K562 (cell line): ENCODE results near the gene TSPYL6. TPM values are rescaled to one million over a fixed set of nuclear protein-coding genes. Genes with fewer than 3 reads are reported as not detected.

ENCODE experiments used
- ATAC-seq: fragments of 200-7000 bp; cut with Tn5 transposase; 3 replicates; pipeline ENCODE4 v1.9.1; 2020; ENCODE audit warnings: moderate library complexity
- BruUV-seq: library from RNA; stranded (reverse); fragments of 400-500 nt; replicated peaks from 2 replicates; lab custom pipeline; 2021; lab: Mats Ljungman, UMichigan
- CTCF ChIA-PET: fragments of 300-600 bp; formaldehyde crosslinking; extraction: SDS; loops from one replicate; lab custom pipeline; 2021; ENCODE audit warnings: low intra/inter-chr PET ratio; lab: Yijun Ruan, JAX
- POLR2A ChIA-PET: fragments of 300-600, 350-650 bp; sonication (Branson Sonifier 250); formaldehyde crosslinking; extraction: SDS; loops from one replicate; lab custom pipeline; 2021; ENCODE audit warnings: antibody characterized with exemption, inconsistent platforms; lab: Yijun Ruan, JAX
- DNase-seq, 4 experiments: peaks; one replicate each; pipeline versions ENCODE4 v3.0.0 to v3.0.0-alpha.2; 2011 to 2018; ENCODE audit warnings: low spot score in 3 of 4, mixed read lengths in 3 of 4; ENCODE audit errors: extremely low read depth in 1 of 4
- FAIRE-seq: peaks from 2 replicates; lab custom pipeline; 2011; peaks lifted over from hg19 to GRCh38; lab: Jason Lieb, UNC
- H2AFZ ChIP-seq: 2 replicates; pipeline ENCODE4 v1.6.0; 2011; ENCODE audit warnings: low read depth, low read length, control low read depth, inconsistent platforms
- H3K27ac ChIP-seq: fragments of 200-600 bp; 3 replicates; pipeline ENCODE4 v1.8.0; 2011; ENCODE audit warnings: low read depth, mild to moderate bottlenecking, control low read depth, inconsistent platforms, low read length, moderate library complexity, mixed read lengths; ENCODE audit errors: extremely low read depth
- H3K27me3 ChIP-seq, 2 experiments: fragments of 300-600 bp in 1 of 2; 2 replicates in 1 of 2; 3 replicates in 1 of 2; pipeline versions ENCODE4 v1.6.0 to v1.8.0; 2011; ENCODE audit warnings: inconsistent platforms in 2 of 2, low read length in 2 of 2, mild to moderate bottlenecking in 1 of 2, mixed read lengths in 1 of 2, moderate library complexity in 1 of 2; ENCODE audit not compliant: control insufficient read depth in 2 of 2, insufficient read depth in 2 of 2
- H3K36me3 ChIP-seq: fragments of 300-600 bp; 3 replicates; pipeline ENCODE4 v1.8.0; 2011; ENCODE audit warnings: mild to moderate bottlenecking, low read length, inconsistent platforms; ENCODE audit not compliant: control insufficient read depth, insufficient read depth
- H3K4me1 ChIP-seq, 2 experiments: fragments of 200-600 bp in 1 of 2; replicated peaks in 1 of 2; 2 replicates in 1 of 2; 3 replicates in 1 of 2; pipeline versions ENCODE4 v1.5.1 to v1.8.0; 2011; ENCODE audit warnings: inconsistent platforms in 2 of 2, low read length in 2 of 2, mild to moderate bottlenecking in 1 of 2, mixed read lengths in 1 of 2, moderate library complexity in 1 of 2; ENCODE audit not compliant: control insufficient read depth in 2 of 2, insufficient read depth in 2 of 2
- H3K4me2 ChIP-seq: 2 replicates; pipeline ENCODE4 v1.6.1; 2011; ENCODE audit warnings: low read length, control low read depth, inconsistent platforms, mixed read lengths; ENCODE audit not compliant: insufficient read depth
- H3K4me3 ChIP-seq: fragments of 200-600 bp; sonication (generic), shearing (Covaris generic); 2 replicates; pipeline ENCODE4 v1.5.1; 2016; ENCODE audit warnings: control low read depth, inconsistent platforms
- H3K79me2 ChIP-seq: fragments of 200-600 bp; 3 replicates; pipeline ENCODE4 v1.8.0; 2011; ENCODE audit warnings: low read length, inconsistent platforms; ENCODE audit not compliant: control insufficient read depth, insufficient read depth
- H3K9ac ChIP-seq, 2 experiments: 2 replicates each; pipeline versions ENCODE4 v1.6.0 to v1.6.1; 2011; ENCODE audit warnings: low read depth in 2 of 2, low read length in 2 of 2, control low read depth in 1 of 2, inconsistent platforms in 1 of 2, mild to moderate bottlenecking in 1 of 2, mixed read lengths in 1 of 2; ENCODE audit not compliant: insufficient read depth in 1 of 2
- H3K9me1 ChIP-seq: one replicate; pipeline ENCODE4 v1.6.0; 2011; ENCODE audit warnings: inconsistent platforms, mild to moderate bottlenecking, low read length, moderate library complexity; ENCODE audit not compliant: control insufficient read depth, insufficient read depth
- H3K9me3 ChIP-seq: replicated peaks from 2 replicates; pipeline ENCODE4 v1.5.1; 2011; ENCODE audit warnings: low read depth, low read length, inconsistent platforms; ENCODE audit not compliant: control insufficient read depth, insufficient read depth
- H4K20me1 ChIP-seq: replicated peaks from 2 replicates; pipeline ENCODE4 v1.6.1; 2011; ENCODE audit warnings: low read length, inconsistent platforms, mixed read lengths; ENCODE audit not compliant: control insufficient read depth, insufficient read depth
- FOXA3 ChIP-seq, 2 experiments: fragments of 450-650 bp in 1 of 2; sonication (generic) in 1 of 2; formaldehyde crosslinking; IDR thresholded peaks in 1 of 2; conservative IDR thresholded peaks in 1 of 2; 2 replicates each; pipeline versions ENCODE4 v1.4.0 to v1.8.0; 2020 to 2022; ENCODE audit warnings: mild to moderate bottlenecking in 2 of 2, missing genetic modification reagents in 1 of 2
- GABPA ChIP-seq: fragments of 200-800 bp; sonication (Bioruptor generic); conservative IDR thresholded peaks from 2 replicates; pipeline ENCODE4 v1.6.1; 2016; ENCODE audit warnings: low read depth, missing genetic modification characterization, missing compliant biosample characterization
- KLF10 ChIP-seq: fragments of 250-450 bp; sonication (Bioruptor Pico); IDR thresholded peaks from 2 replicates; pipeline ENCODE4 v1.6.1; 2021; ENCODE audit warnings: matching md5 sums
- L3MBTL2 ChIP-seq: fragments of 450-650 bp; IDR thresholded peaks from 2 replicates; pipeline ENCODE4 v1.6.1; 2016; ENCODE audit warnings: mild to moderate bottlenecking, moderate library complexity
- NR2C1 ChIP-seq, 2 experiments: fragments of 450-650 bp; IDR thresholded peaks; 2 replicates each; pipeline ENCODE4 v1.6.1; 2017; ENCODE audit warnings: mild to moderate bottlenecking in 2 of 2, antibody characterized with exemption in 1 of 2, inconsistent platforms in 1 of 2, missing compliant biosample characterization in 1 of 2, missing genetic modification characterization in 1 of 2
- NR4A1 ChIP-seq, 2 experiments: fragments of 250-450 bp in 1 of 2; fragments of 450-650 bp in 1 of 2; sonication (Bioruptor Pico) in 1 of 2; IDR thresholded peaks; 2 replicates each; pipeline versions ENCODE4 v1.4.0 to v1.6.1; 2016 to 2020; ENCODE audit warnings: mild to moderate bottlenecking in 2 of 2, missing compliant biosample characterization in 1 of 2, missing genetic modification characterization in 1 of 2, moderate library complexity in 1 of 2
- PHF20 ChIP-seq: fragments of 450-650 bp; IDR thresholded peaks from 2 replicates; pipeline ENCODE4 v1.6.1; 2018; ENCODE audit not compliant: partially characterized antibody
- SPI1 ChIP-seq: IDR thresholded peaks from 2 replicates; pipeline ENCODE4 v1.6.1; 2011; ENCODE audit warnings: low read depth, low read length, control low read depth, borderline replicate concordance
- WGBS: fragments of 100-300 bp; shearing (Covaris generic); methylation state at CpG from one replicate; pipeline ENCODE4 v1.1.6; 2016; ENCODE audit warnings: low coverage, mixed read lengths; ENCODE audit not compliant: insufficient coverage; ENCODE audit errors: missing lambda C conversion rate; 5-methylcytosine and 5-hydroxymethylcytosine counted together
- in situ Hi-C: fragments of 300-500 bp; cut with MboI; formaldehyde crosslinking; loops from 4 replicates; pipeline ENCODE4 v1.15.0; 2018; ENCODE audit warnings: inconsistent platforms, mixed read lengths
- intact Hi-C: fragments of 100-400 bp; cut with micrococcal nuclease; formaldehyde crosslinking; loops from 2 replicates; pipeline ENCODE4 v1.14.2; 2022
- polyA plus RNA-seq, 8 experiments: library from polyadenylated mRNA; depleted of rRNA in 4 of 8; stranded (reverse) in 5 of 8; unstranded in 3 of 8; fragments of >200 nt; fragmentation: Nextera tagmentation in 2 of 8; fragmentation: Illumina TruSeq in 1 of 8; extraction: Ambion mirVana in 2 of 8; extraction: Trizol in 1 of 8; gene quantifications; 2 replicates each; pipeline versions ENCODE4 v1.2.1 to v1.2.3, GENCODE V29; 2011 to 2014; ENCODE audit warnings: inconsistent platforms in 1 of 8, missing spikeins in 1 of 8
- total RNA-seq, 7 experiments: library from RNA; depleted of rRNA in 6 of 7; stranded (reverse); fragments of >200 nt in 6 of 7; fragmentation: Illumina TruSeq in 2 of 7; extraction: Trizol in 2 of 7; gene quantifications; 2 replicates each; pipeline versions ENCODE4 v1.2.1 to v1.2.3, GENCODE V29; 2011 to 2021; ENCODE audit warnings: low replicate concordance in 1 of 7

Gene TSPYL6
- total and polyA plus RNA-seq, 9 of the 15 experiments (the other 6 are each of a cell fraction or from before 2014, with no cell fraction given), result 1.5 to 10.1 (median 7.6) TPM

- H3K27ac ChIP-seq, result no peak overlapping the region
- H3K27me3 ChIP-seq, result no peaks in the 10 kb centered on the region
- no peak overlapping the region for H2AFZ ChIP-seq
- no peaks in the 10 kb centered on the region for H3K9me1 ChIP-seq
- 21% methylated on average over 6 of the region's 6 CpGs for WGBS
- ATAC-seq (peak; percentile 33; the same call in 2 of the 3 replicates), DNase-seq (no peak), FAIRE-seq (no peak)
- H3K9me3 ChIP-seq, result no peaks in the 10 kb centered on the region
- no peaks in the 10 kb centered on the region for H3K36me3 ChIP-seq
- H3K4me3 ChIP-seq, result no peak overlapping the region
- H3K79me2 ChIP-seq, result no peaks in the 10 kb centered on the region
- H3K4me1 ChIP-seq, result no peaks in the 10 kb centered on the region
- TF ChIP-seq SPI1 (peak; percentile 67; the same call in 1 of the 2 replicates), NR2C1 (IDR thresholded peaks at IDR 0.05) (no peak), NR2C1 (tag; IDR thresholded peaks at IDR 0.05) (0 out of 2 replicates have a peak, but pooled peaks have one; percentile 24), NR4A1 (CRISPR knock-in tag; IDR thresholded peaks at IDR 0.05) (no peak), NR4A1 (tag; IDR thresholded peaks at IDR 0.05) (no peak), KLF10 (CRISPR knock-in tag) (no peak), GABPA (0 out of 2 replicates have a peak, but pooled peaks have one; percentile 26), L3MBTL2 (0 out of 2 replicates have a peak, but pooled peaks have one; percentile 26), FOXA3 (CRISPR knock-in tag; conservative IDR thresholded peaks at IDR 0.05 in 1 of 2, IDR thresholded peaks at IDR 0.05 in 1 of 2) (no peak), PHF20 (no peak)
- H3K9ac ChIP-seq, result no peak overlapping the region
- ChIA-PET POLR2A (no interaction called here), CTCF (no interaction called here)
- no TSS peak for BruUV-seq
- intact Hi-C loops, result no loop called here
- no peaks in the 10 kb centered on the region for H4K20me1 ChIP-seq
- in situ Hi-C loops, result no loop called here
- H3K4me2 ChIP-seq, result no peak overlapping the region
Measured at GRCh38 chr2:54271843-54272627, 16.0 kb upstream of the TSPYL6 start.
